Common myeloid progenitor, CD34-positive (primary cell): ENCODE results near the gene RNF144A.

ENCODE experiments used
- CTCF ChIA-PET: fragments of 350-600 bp; sonication (Branson Sonifier 250); formaldehyde crosslinking; loops from one replicate; lab custom pipeline; 2021; ENCODE audit warnings: antibody characterized with exemption; lab: Charles Lee
- POLR2A ChIA-PET: fragments of 350-600 bp; sonication (Branson Sonifier 250); formaldehyde crosslinking; loops from one replicate; lab custom pipeline; 2021; ENCODE audit warnings: antibody characterized with exemption; lab: Charles Lee
- DNase-seq, 3 donors: peaks; one replicate each; pipeline versions ENCODE4 v3.0.0 to v3.0.0-alpha.2; 2013
- H3K27ac ChIP-seq, 2 experiments: 1 replicate in 1 of 2; 2 replicates in 1 of 2; pipeline ENCODE4 v1.7.0; 2013; ENCODE audit warnings: inconsistent platforms in 2 of 2, low read length in 2 of 2, mild to moderate bottlenecking in 2 of 2, low read depth in 1 of 2, moderate library complexity in 1 of 2; ENCODE audit not compliant: severe bottlenecking in 2 of 2, insufficient read depth in 1 of 2, poor library complexity in 1 of 2
- H3K27me3 ChIP-seq, 5 experiments: replicated peaks in 2 of 5; 1 replicate in 3 of 5; 2 replicates in 2 of 5; pipeline versions ENCODE4 v1.6.1 to v1.7.0; 2013; ENCODE audit warnings: low read length in 4 of 5, mild to moderate bottlenecking in 2 of 5, moderate library complexity in 2 of 5, inconsistent platforms in 1 of 5; ENCODE audit not compliant: insufficient read depth in 5 of 5, control insufficient read depth in 4 of 5
- H3K36me3 ChIP-seq, 4 experiments: 1 replicate in 2 of 4; 2 replicates in 2 of 4; pipeline versions ENCODE4 v1.6.1 to v1.7.0; 2013; ENCODE audit warnings: low read length in 3 of 4, control low read depth in 1 of 4, mild to moderate bottlenecking in 1 of 4; ENCODE audit not compliant: control insufficient read depth in 4 of 4, insufficient read depth in 4 of 4
- H3K4me1 ChIP-seq, 4 experiments: 1 replicate in 3 of 4; 2 replicates in 1 of 4; pipeline versions ENCODE4 v1.6.1 to v1.7.1; 2013; ENCODE audit warnings: low read length in 3 of 4, mild to moderate bottlenecking in 3 of 4, control low read depth in 1 of 4, inconsistent platforms in 1 of 4, moderate library complexity in 1 of 4; ENCODE audit not compliant: control insufficient read depth in 4 of 4, insufficient read depth in 4 of 4; ENCODE audit errors: control extremely low read depth in 1 of 4
- H3K4me3 ChIP-seq, 7 experiments: 1 replicate in 4 of 7; 2 replicates in 3 of 7; pipeline versions ENCODE4 v1.5.1 to v1.7.0; 2013; ENCODE audit warnings: mild to moderate bottlenecking in 7 of 7, low read length in 6 of 7, moderate library complexity in 6 of 7, inconsistent platforms in 2 of 7, low read depth in 2 of 7, control low read depth in 1 of 7; ENCODE audit not compliant: insufficient read depth in 4 of 7, control insufficient read depth in 1 of 7; ENCODE audit errors: extremely low read depth in 1 of 7
- H3K9me3 ChIP-seq, 5 experiments: 1 replicate in 4 of 5; 2 replicates in 1 of 5; pipeline versions ENCODE4 v1.6.1 to v1.7.1; 2013; ENCODE audit warnings: low read length in 4 of 5, mild to moderate bottlenecking in 2 of 5, inconsistent platforms in 1 of 5, low read depth in 1 of 5, moderate library complexity in 1 of 5; ENCODE audit not compliant: control insufficient read depth in 4 of 5, insufficient read depth in 2 of 5; ENCODE audit errors: control extremely low read depth in 1 of 5
- WGBS: methylation state at CpG from one replicate; pipeline ENCODE4 v1.1.5; 2013; ENCODE audit not compliant: insufficient coverage; 5-methylcytosine and 5-hydroxymethylcytosine counted together

The RNF144A gene

GRCh38 chr2:7024261-7024660 lies 107.0 kb downstream of the RNF144A start:
- H3K4me1 ChIP-seq = peaks cover 0 to 19% (median 3%) of the 10 kb centered on the region in 4 experiments
- WGBS = 99% methylated on average over 18 of the region's 18 CpGs
- ChIA-PET CTCF (interaction anchor here (0.9 kb wide), 1 partner anchor 11 kb away, joined by 3 read pairs; no protein-coding TSS in a partner anchor), POLR2A (no interaction called here)
- peaks cover 18 to 89% (median 50%) of the 10 kb centered on the region in 4 experiments for H3K36me3 ChIP-seq
- no peaks in the 10 kb centered on the region for H3K27me3 ChIP-seq
- no peak for DNase-seq
- H3K4me3 ChIP-seq = no peak overlapping the region
- H3K9me3 ChIP-seq = no peaks in the 10 kb centered on the region
- H3K27ac ChIP-seq = no peak overlapping the region

GRCh38 chr2:7025082-7025481 lies 107.9 kb downstream of the RNF144A start:
- 95% methylated on average over 7 of the region's 9 CpGs for WGBS
- peaks cover 0 to 19% (median 3%) of the 10 kb centered on the region in 4 experiments for H3K4me1 ChIP-seq
- H3K36me3 ChIP-seq = peaks cover 18 to 89% (median 51%) of the 10 kb centered on the region in 4 experiments
- H3K9me3 ChIP-seq = no peaks in the 10 kb centered on the region
- H3K27me3 ChIP-seq = no peaks in the 10 kb centered on the region
- POLR2A ChIA-PET = no interaction called here
- peak in 1 of 3 donors; percentile 27 for DNase-seq
- H3K27ac ChIP-seq = no peak overlapping the region
- H3K4me3 ChIP-seq = no peak overlapping the region
- CTCF ChIA-PET = interaction anchor here (0.9 to 4.8 kb wide), 5 partner anchors 9 to 132 kb away, joined by 3 to 18 read pairs (median 3); no protein-coding TSS in a partner anchor

GRCh38 chr2:7026742-7027141 lies 109.5 kb downstream of the RNF144A start:
- POLR2A ChIA-PET = interaction anchor here (0.6 kb wide), 1 partner anchor 32 kb away, joined by 3 read pairs; no protein-coding TSS in a partner anchor
- Histone ChIP-seq H3K4me1 (peaks cover 0 to 29% (median 7%) of the 10 kb centered on the region in 4 experiments), H3K36me3 (peaks cover 14 to 87% (median 43%) of the 10 kb centered on the region in 4 experiments), H3K9me3 (no peaks in the 10 kb centered on the region), H3K4me3 (no peak overlapping the region), H3K27me3 (no peaks in the 10 kb centered on the region), H3K27ac (no peak overlapping the region)
- WGBS = 42% methylated on average over 5 of the region's 8 CpGs
- CTCF ChIA-PET = interaction anchor here (1.4 to 4.8 kb wide), 3 partner anchors 12 to 134 kb away, joined by 3 to 18 read pairs (median 3); no protein-coding TSS in a partner anchor
- DNase-seq = no peak

GRCh38 chr2:7027411-7027810 lies 110.2 kb downstream of the RNF144A start:
- ChIA-PET POLR2A (no interaction called here), CTCF (interaction anchor here (0.7 to 4.8 kb wide), 6 partner anchors 8 to 106 kb away, joined by 3 to 18 read pairs (median 4); no protein-coding TSS in a partner anchor)
- DNase-seq = no peak
- H3K4me3 ChIP-seq = no peak overlapping the region
- 92% methylated on average over 2 of the region's 4 CpGs for WGBS
- H3K27me3 ChIP-seq = no peaks in the 10 kb centered on the region
- H3K4me1 ChIP-seq = peaks cover 0 to 35% (median 8%) of the 10 kb centered on the region in 4 experiments
- H3K9me3 ChIP-seq = no peaks in the 10 kb centered on the region
- H3K36me3 ChIP-seq = peaks cover 13 to 86% (median 42%) of the 10 kb centered on the region in 4 experiments
- no peak overlapping the region for H3K27ac ChIP-seq

GRCh38 chr2:7027956-7028655 lies 110.9 kb downstream of the RNF144A start:
- 96% methylated on average over 14 of the region's 15 CpGs for WGBS

GRCh38 chr2:7028846-7029245 lies 111.6 kb downstream of the RNF144A start:
- H3K27me3 ChIP-seq = no peaks in the 10 kb centered on the region
- WGBS = 74% methylated on average over 6 of the region's 6 CpGs
- no peak for DNase-seq
- no peak overlapping the region for H3K4me3 ChIP-seq
- ChIA-PET POLR2A (no interaction called here), CTCF (interaction anchor here (0.9 to 4.8 kb wide), 8 partner anchors 7 to 134 kb away, joined by 3 to 18 read pairs (median 4); no protein-coding TSS in a partner anchor)
- H3K36me3 ChIP-seq = peaks cover 9 to 89% (median 45%) of the 10 kb centered on the region in 4 experiments
- H3K27ac ChIP-seq = peak overlapping the region in 1 of 2 experiments; percentile 25
- no peaks in the 10 kb centered on the region for H3K9me3 ChIP-seq
- H3K4me1 ChIP-seq = peaks cover 0 to 37% (median 8%) of the 10 kb centered on the region in 4 experiments

More at GRCh38 chr2:7027956-7028655, 110.9 kb downstream of the RNF144A start:
- H3K4me1 ChIP-seq = peaks cover 0 to 35% (median 8%) of the 10 kb centered on the region in 4 experiments
- DNase-seq = no peak
- no peaks in the 10 kb centered on the region for H3K9me3 ChIP-seq
- H3K36me3 ChIP-seq = peaks cover 10 to 86% (median 44%) of the 10 kb centered on the region in 4 experiments
- POLR2A ChIA-PET = no interaction called here
- H3K27ac ChIP-seq = no peak overlapping the region
- no peak overlapping the region for H3K4me3 ChIP-seq
- H3K27me3 ChIP-seq = no peaks in the 10 kb centered on the region
- CTCF ChIA-PET = interaction anchor here (0.7 to 4.8 kb wide), 8 partner anchors 8 to 134 kb away, joined by 3 to 18 read pairs (median 4); no protein-coding TSS in a partner anchor
